Stomach (tissue), 19 donors: Measurements from ENCODE around the gene C18orf63. TPM values are rescaled to one million over a fixed set of nuclear protein-coding genes. Genes with fewer than 3 reads are reported as not detected.

ENCODE experiments used
- DNase-seq, 2 donors: peaks; one replicate each; pipeline versions ENCODE4 v3.0.0 to v3.0.0-alpha.2; 2013 to 2019
- H3K27ac ChIP-seq, 5 donors: fragments of 200-600 bp in 4 of 5; sonication (generic) in 4 of 5; one replicate each; pipeline ENCODE4 v1.5.1; 2013 to 2019; ENCODE audit warnings: mild to moderate bottlenecking in 1 of 5, moderate library complexity in 1 of 5
- H3K27me3 ChIP-seq, 3 donors: fragments of 200-600 bp; sonication (generic); one replicate each; pipeline ENCODE4 v1.5.1; 2017 to 2019; ENCODE audit warnings: mixed run types in 1 of 3
- H3K36me3 ChIP-seq, 4 donors: fragments of 200-600 bp; sonication (generic); 1 replicate in 3 of 4; 2 replicates in 1 of 4; pipeline ENCODE4 v1.5.1; 2016 to 2019
- H3K4me1 ChIP-seq, 4 donors: fragments of 200-600 bp; sonication (generic); one replicate each; pipeline ENCODE4 v1.5.1; 2016 to 2019
- H3K4me3 ChIP-seq, 4 donors: fragments of 200-600 bp; sonication (generic) in 3 of 4; one replicate each; pipeline ENCODE4 v1.5.1; 2016 to 2019; ENCODE audit warnings: mild to moderate bottlenecking in 1 of 4
- H3K9me3 ChIP-seq, 4 donors: fragments of 200-600 bp; sonication (generic); one replicate each; pipeline ENCODE4 v1.5.1; 2016 to 2019
- EP300 ChIP-seq: sonication (generic); formaldehyde crosslinking; IDR thresholded peaks from one replicate; pipeline ENCODE4 v1.6.1; 2017; ENCODE audit warnings: antibody characterized with exemption
- POLR2A ChIP-seq, 4 donors: fragments of 450-650 bp; IDR thresholded peaks; one replicate each; pipeline ENCODE4 v1.6.1; 2016; ENCODE audit warnings: antibody characterized with exemption in 4 of 4, control low read depth in 2 of 4, mild to moderate bottlenecking in 1 of 4, moderate library complexity in 1 of 4
- POLR2AphosphoS5 ChIP-seq, 3 donors: sonication (generic); formaldehyde crosslinking; IDR thresholded peaks; one replicate each; pipeline ENCODE4 v1.6.1; 2016; ENCODE audit warnings: antibody characterized with exemption in 3 of 3
- WGBS, 5 donors: extraction: QIAGEN DNeasy Blood & Tissue Kit in 3 of 5; methylation state at CpG; one replicate each; pipeline versions ENCODE4 v1.1.5 to v1.1.7; 2013 to 2018; 5-methylcytosine and 5-hydroxymethylcytosine counted together
- intact Hi-C: fragments of 100-400 bp; cut with DNase I; formaldehyde crosslinking; loops from one replicate; pipeline ENCODE4 v1.15.1; 2023; ENCODE audit warnings: low total_unique reads
- long read RNA-seq, 10 donors: transcript quantifications; one replicate each; lab custom pipeline, GENCODE V29; 2026
- polyA plus RNA-seq, 3 donors: library from polyadenylated mRNA; stranded (reverse); fragments of 200-250 nt; gene quantifications; one replicate each; pipeline ENCODE4 v1.2.3, GENCODE V29; 2013
- total RNA-seq, 5 donors: library from RNA; depleted of rRNA; stranded (reverse); fragments of >200 nt; gene quantifications; one replicate each; pipeline versions ENCODE4 v1.1.0 to v1.2.3, GENCODE V29; 2014 to 2016
- TF ChIP-seq, protein P1 (sequence below), 7 experiments: fragments of 450-650 bp in 4 of 7; fragments of 200-600 bp in 3 of 7; sonication (generic) in 3 of 7; IDR thresholded peaks; one replicate each; pipeline ENCODE4 v1.5.1; 2016 to 2019; ENCODE audit warnings: antibody characterized with exemption in 7 of 7, control low read depth in 2 of 7, mild to moderate bottlenecking in 1 of 7
- donor health status: healthy with polysubstance abuse.
- donor health status: Bipolar disorder and iron deficiency.
- donor health status: healthy.

C18orf63 gene
- total RNA-seq = not detected
- not detected for polyA plus RNA-seq
- long read RNA-seq, donor 1 = 0 reads
- long read RNA-seq, donor 2 = 0 reads
- long read RNA-seq, donor 3 = 0 reads
- long read RNA-seq, donor 4 = 0 reads
- long read RNA-seq, donor 5 = 0 reads
- long read RNA-seq, donor 6 = 0 reads
- long read RNA-seq, donor 7 = 0 reads
- long read RNA-seq, donor 8 = 0 reads
- long read RNA-seq, donor 9 = 0 reads
- long read RNA-seq, donor 10 = 0 reads

GRCh38 chr18:74315464-74316256 is at the start of gene C18orf63:
Gene C18orf63, plus strand, starts transcription at chr18:74315839. Its CDS starts 2,027 bp downstream, at chr18:74317866.
- H3K4me3 ChIP-seq = no peak within 1 kb of the TSS
- no peaks in the 10 kb centered on the region for H3K4me1 ChIP-seq
- no peak for DNase-seq
- no peaks in the 10 kb centered on the region for H3K36me3 ChIP-seq
- 93 to 97% (median 95%) methylated on average over 41 to 51 of the region's 51 CpGs for WGBS, 5 donors
- no peak within 1 kb of the TSS for H3K27ac ChIP-seq
- TF ChIP-seq, protein P1, sequence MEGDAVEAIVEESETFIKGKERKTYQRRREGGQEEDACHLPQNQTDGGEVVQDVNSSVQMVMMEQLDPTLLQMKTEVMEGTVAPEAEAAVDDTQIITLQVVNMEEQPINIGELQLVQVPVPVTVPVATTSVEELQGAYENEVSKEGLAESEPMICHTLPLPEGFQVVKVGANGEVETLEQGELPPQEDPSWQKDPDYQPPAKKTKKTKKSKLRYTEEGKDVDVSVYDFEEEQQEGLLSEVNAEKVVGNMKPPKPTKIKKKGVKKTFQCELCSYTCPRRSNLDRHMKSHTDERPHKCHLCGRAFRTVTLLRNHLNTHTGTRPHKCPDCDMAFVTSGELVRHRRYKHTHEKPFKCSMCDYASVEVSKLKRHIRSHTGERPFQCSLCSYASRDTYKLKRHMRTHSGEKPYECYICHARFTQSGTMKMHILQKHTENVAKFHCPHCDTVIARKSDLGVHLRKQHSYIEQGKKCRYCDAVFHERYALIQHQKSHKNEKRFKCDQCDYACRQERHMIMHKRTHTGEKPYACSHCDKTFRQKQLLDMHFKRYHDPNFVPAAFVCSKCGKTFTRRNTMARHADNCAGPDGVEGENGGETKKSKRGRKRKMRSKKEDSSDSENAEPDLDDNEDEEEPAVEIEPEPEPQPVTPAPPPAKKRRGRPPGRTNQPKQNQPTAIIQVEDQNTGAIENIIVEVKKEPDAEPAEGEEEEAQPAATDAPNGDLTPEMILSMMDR (IDR thresholded peaks at IDR 0.05) = no peak
- TF ChIP-seq EP300 (no peak), POLR2A (IDR thresholded peaks at IDR 0.05) (no peak), POLR2AphosphoS5 (IDR thresholded peaks at IDR 0.05) (no peak)
- no peaks in the 10 kb centered on the region for H3K9me3 ChIP-seq
- H3K27me3 ChIP-seq = no peaks in the 10 kb centered on the region
- intact Hi-C loops = no loop called here

DNA sequence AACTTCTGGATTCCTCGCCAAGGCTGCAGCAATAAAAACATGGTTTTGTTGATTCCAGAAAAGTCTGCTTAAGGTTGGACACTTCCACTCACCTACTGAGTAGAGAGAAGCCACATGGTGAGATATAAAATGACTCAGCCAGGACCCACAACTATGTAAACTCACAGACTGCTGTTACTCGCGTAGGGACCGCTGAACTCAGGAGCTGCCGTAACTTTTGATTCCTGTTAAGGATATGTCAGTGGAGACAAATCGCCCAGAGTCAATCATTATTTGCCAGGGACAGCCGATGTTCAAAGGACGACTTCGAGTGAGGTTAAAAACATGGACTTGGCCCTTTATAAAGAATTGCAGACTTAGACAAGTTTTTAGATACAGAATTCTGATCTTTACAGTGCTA is 49.5 kb upstream of the C18orf63 start:
- TF ChIP-seq, protein P1 (IDR thresholded peaks at IDR 0.05) = no peak
- no peak for TF ChIP-seq EP300
- TF ChIP-seq POLR2AphosphoS5 (IDR thresholded peaks at IDR 0.05) = peak in 1 of 3 donors; percentile 8
- TF ChIP-seq POLR2A (IDR thresholded peaks at IDR 0.05) = no peak
- 58 to 68% (median 64%) methylated on average over 9 of the region's 9 CpGs for WGBS, 5 donors
- Histone ChIP-seq H3K4me1 (peaks cover 0 to 25% (median 9%) of the 10 kb centered on the region in 4 donors), H3K4me3 (no peak overlapping the region), H3K36me3 (peaks cover 20 to 54% (median 43%) of the 10 kb centered on the region in 4 donors), H3K27ac (no peak overlapping the region), H3K27me3 (no peaks in the 10 kb centered on the region), H3K9me3 (no peaks in the 10 kb centered on the region)
- no peak for DNase-seq
- intact Hi-C loops = no loop called here

DNA sequence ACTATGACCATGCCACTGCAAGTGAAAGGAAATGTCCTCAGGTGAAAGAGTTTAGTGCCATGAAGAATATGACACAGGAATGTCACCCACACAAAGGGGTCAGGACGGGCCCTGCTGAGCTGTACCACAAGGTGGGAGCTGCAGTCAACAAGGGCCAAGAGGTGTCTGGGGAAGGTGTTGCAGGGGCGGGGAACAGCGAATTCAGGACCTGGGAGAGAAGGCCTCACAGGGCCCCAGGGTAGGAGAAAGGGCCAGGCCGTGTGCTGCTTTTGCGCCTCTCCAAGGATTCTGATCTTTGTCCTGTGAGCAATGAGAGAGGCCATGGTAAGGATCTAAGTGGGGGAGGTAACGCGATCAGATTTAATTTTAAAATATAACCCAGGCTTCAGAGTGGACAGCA is 47.5 kb upstream of the C18orf63 start:
- Histone ChIP-seq H3K36me3 (peaks cover 7 to 34% (median 23%) of the 10 kb centered on the region in 4 donors), H3K27ac (no peak overlapping the region), H3K4me1 (peaks cover 6 to 42% (median 10%) of the 10 kb centered on the region in 4 donors), H3K4me3 (no peak overlapping the region), H3K27me3 (no peaks in the 10 kb centered on the region), H3K9me3 (no peaks in the 10 kb centered on the region)
- intact Hi-C loops = no loop called here
- TF ChIP-seq, protein P1 (IDR thresholded peaks at IDR 0.05) = no peak
- no peak for TF ChIP-seq POLR2AphosphoS5 (IDR thresholded peaks at IDR 0.05)
- no peak for TF ChIP-seq EP300
- TF ChIP-seq POLR2A (IDR thresholded peaks at IDR 0.05) = no peak
- 91 to 97% (median 95%) methylated on average over 7 of the region's 7 CpGs for WGBS, 5 donors
- DNase-seq = no peak

GRCh38 chr18:74268933-74269620 is 46.6 kb upstream of the C18orf63 start:
- WGBS, 5 donors = 64 to 71% (median 66%) methylated on average over 11 of the region's 11 CpGs
- intact Hi-C loops = no loop called here
- H3K27ac ChIP-seq = no peak overlapping the region
- H3K27me3 ChIP-seq = no peaks in the 10 kb centered on the region
- H3K4me3 ChIP-seq = no peak overlapping the region
- peaks cover 7 to 32% (median 23%) of the 10 kb centered on the region in 4 donors for H3K36me3 ChIP-seq
- TF ChIP-seq EP300 (no peak), POLR2AphosphoS5 (IDR thresholded peaks at IDR 0.05) (no peak), POLR2A (IDR thresholded peaks at IDR 0.05) (no peak)
- TF ChIP-seq, protein P1 (IDR thresholded peaks at IDR 0.05) = no peak
- H3K4me1 ChIP-seq = peaks cover 15 to 51% (median 18%) of the 10 kb centered on the region in 4 donors
- no peaks in the 10 kb centered on the region for H3K9me3 ChIP-seq
- DNase-seq = peak in 1 of 2 donors; percentile 35
